HL-60 (cell line): ENCODE measurements around the gene MDGA2.

Experiments used
- DNase-seq, 2 experiments: peaks; one replicate each; pipeline ENCODE4 v3.0.0-alpha.2; 2010 to 2020; ENCODE audit warnings: low read depth in 1 of 2, low spot score in 1 of 2
- H3K27ac ChIP-seq: fragments of 250-450 bp; sonication (Bioruptor Pico); replicated peaks from 2 replicates; pipeline ENCODE4 v1.5.1; 2020; ENCODE audit warnings: mild to moderate bottlenecking, moderate library complexity
- H3K27me3 ChIP-seq: fragments of 250-450 bp; sonication (Bioruptor Pico); 2 replicates; pipeline ENCODE4 v1.5.1; 2021; ENCODE audit warnings: mild to moderate bottlenecking, moderate library complexity; ENCODE audit not compliant: insufficient read depth, poor library complexity, severe bottlenecking
- H3K4me3 ChIP-seq: replicated peaks from 2 replicates; pipeline ENCODE4 v1.5.1; 2011; ENCODE audit warnings: mild to moderate bottlenecking, control low read depth, low read length; ENCODE audit not compliant: insufficient read depth
- CTCF ChIP-seq: IDR thresholded peaks from one replicate; pipeline ENCODE4 v1.5.1; 2011; ENCODE audit warnings: low read length, control low read depth, inconsistent platforms; ENCODE audit not compliant: insufficient read depth
- GABPA ChIP-seq: IDR thresholded peaks from 2 replicates; pipeline ENCODE4 v1.6.1; 2012; ENCODE audit warnings: low read depth
- POLR2AphosphoS5 ChIP-seq: IDR thresholded peaks from 2 replicates; pipeline ENCODE4 v1.6.1; 2012; ENCODE audit warnings: low read depth
- REST ChIP-seq: IDR thresholded peaks from 2 replicates; pipeline ENCODE4 v1.6.1; 2012; ENCODE audit warnings: low read depth; ENCODE audit not compliant: insufficient replicate concordance
- SPI1 ChIP-seq: IDR thresholded peaks from 2 replicates; pipeline ENCODE4 v1.6.1; 2012; ENCODE audit warnings: low read depth, mild to moderate bottlenecking, borderline replicate concordance

Gene MDGA2

GRCh38 chr14:47389535-47389934, 285.9 kb downstream of the MDGA2 start:
- Histone ChIP-seq H3K27ac (no peak overlapping the region), H3K4me3 (no peak overlapping the region), H3K27me3 (no peaks in the 10 kb centered on the region)
- DNase-seq, result no peak
- TF ChIP-seq SPI1 (no peak), REST (no peak), CTCF (no peak), POLR2AphosphoS5 (no peak), GABPA (no peak)

GRCh38 chr14:47366006-47366405, 309.4 kb downstream of the MDGA2 start:
- TF ChIP-seq GABPA, result no peak
- TF ChIP-seq REST, result no peak
- no peak for TF ChIP-seq POLR2AphosphoS5
- TF ChIP-seq CTCF, result no peak
- TF ChIP-seq SPI1, result no peak

GRCh38 chr14:47365233-47365632, 310.2 kb downstream of the MDGA2 start:
- DNase-seq, result no peak
- no peak overlapping the region for H3K4me3 ChIP-seq
- no peak overlapping the region for H3K27ac ChIP-seq
- no peaks in the 10 kb centered on the region for H3K27me3 ChIP-seq
- TF ChIP-seq GABPA, result no peak
- no peak for TF ChIP-seq POLR2AphosphoS5
- no peak for TF ChIP-seq REST
- no peak for TF ChIP-seq SPI1
- TF ChIP-seq CTCF, result no peak

More at GRCh38 chr14:47366006-47366405, 309.4 kb downstream of the MDGA2 start:
- no peak for DNase-seq
- no peak overlapping the region for H3K27ac ChIP-seq
- no peaks in the 10 kb centered on the region for H3K27me3 ChIP-seq
- H3K4me3 ChIP-seq, result no peak overlapping the region
